GM19351 (cell line): Measurements from ENCODE around the gene SPATA20.

Experiments
- ATAC-seq: cut with Tn5 transposase; IDR thresholded peaks from one replicate; pipeline ENCODE4 v1.9.1; 2021; ENCODE audit warnings: mild to moderate bottlenecking, moderate library complexity; ENCODE audit not compliant: unreplicated experiment

The SPATA20 gene

DNA sequence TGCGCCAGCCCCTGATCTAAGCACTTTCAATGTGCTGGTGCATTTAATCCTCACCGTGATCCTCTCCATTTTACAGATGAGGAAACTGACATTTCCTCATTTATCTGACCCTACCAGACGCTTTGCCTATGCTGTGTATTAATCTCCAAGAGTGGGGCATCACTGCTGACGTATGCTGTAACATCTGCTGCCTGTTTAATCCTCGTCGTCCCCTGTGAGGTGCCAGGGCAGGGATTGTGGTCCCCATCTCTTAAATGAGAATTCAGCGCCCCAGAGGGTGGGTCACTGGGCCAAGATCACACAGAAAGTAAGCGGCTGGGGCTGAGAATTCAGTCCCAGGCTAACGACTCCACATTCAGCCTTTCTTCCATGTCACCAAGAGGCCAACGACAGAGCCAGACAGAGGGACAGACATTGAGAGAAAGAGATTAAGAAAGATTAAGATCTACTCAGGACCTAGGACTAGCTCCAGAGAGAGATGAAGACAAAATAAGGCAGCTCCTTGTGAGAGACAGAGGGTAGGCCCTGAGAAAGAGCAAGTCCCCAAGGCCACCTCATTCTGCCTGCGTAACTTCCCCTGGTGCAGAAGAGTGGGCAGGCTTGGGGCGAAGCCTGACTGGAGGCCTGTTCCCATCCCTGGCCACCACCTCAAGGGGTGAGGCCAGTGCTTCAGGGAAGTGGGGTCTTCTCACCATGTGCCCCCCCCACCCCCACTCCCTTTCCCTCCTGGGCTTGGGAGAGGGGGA is 27.1 kb downstream of the SPATA20 start:
- ATAC-seq, result no peak

DNA sequence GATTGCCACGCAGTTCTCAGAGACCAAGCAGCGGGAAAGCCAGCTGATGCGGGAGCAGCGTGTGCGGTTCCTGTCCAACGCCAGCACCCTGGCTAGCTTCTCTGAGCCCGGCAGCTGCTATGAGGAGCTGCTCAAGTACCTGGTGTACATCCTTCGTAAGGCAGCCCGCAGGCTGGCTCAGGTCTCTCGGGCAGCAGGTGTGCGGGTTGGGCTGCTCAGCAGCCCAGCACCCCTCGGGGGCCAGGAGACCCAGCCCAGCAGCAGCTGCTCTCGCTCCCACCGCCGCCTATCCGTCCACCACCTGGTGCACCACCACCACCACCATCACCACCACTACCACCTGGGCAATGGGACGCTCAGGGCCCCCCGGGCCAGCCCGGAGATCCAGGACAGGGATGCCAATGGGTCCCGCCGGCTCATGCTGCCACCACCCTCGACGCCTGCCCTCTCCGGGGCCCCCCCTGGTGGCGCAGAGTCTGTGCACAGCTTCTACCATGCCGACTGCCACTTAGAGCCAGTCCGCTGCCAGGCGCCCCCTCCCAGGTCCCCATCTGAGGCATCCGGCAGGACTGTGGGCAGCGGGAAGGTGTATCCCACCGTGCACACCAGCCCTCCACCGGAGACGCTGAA is 28.7 kb downstream of the SPATA20 start:
- no peak for ATAC-seq

DNA sequence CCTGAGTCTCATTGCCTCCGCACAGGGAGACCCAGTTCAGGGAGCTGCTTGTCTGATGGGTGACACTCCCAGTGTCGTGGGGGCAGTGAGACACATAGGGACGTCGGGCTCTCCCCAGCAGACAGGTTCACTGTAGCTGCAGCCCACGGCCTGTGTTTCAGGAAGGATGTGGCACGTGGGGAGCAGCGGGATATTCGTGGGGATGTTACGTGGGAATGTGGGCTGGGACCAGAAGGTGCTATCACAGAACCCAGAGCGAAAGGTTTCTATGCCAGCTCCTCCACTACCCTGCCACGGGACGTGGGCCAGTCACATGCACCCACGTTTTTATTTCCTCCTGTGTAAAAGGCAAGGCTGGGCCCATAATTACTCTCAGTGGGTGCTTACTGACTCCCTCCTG is 29.9 kb downstream of the SPATA20 start:
- no peak for ATAC-seq

DNA sequence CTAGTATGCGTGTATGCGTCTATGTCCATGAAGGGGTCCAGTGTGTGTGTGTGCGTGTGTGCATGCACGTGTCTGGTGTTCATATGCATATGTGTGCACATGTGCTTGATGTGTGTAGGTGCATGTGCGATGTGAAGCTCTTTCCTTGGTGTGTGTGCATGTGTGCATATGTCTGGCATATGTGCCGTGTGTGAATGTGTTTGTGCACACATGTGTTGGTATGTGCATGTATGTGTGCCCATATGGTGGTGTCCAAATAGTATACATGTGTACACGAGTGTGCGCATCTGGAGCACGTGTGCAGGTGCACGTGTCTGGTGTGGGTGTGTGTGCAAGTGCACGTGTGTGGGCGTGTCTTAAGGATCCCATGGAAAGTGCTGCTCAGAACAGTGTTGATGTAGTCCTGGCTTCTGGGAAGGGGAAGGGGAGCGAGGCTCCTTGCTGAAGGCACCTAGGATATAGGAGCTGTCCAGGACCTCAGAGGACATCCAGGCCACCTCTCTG is 30.5 kb downstream of the SPATA20 start:
- no peak for ATAC-seq

DNA sequence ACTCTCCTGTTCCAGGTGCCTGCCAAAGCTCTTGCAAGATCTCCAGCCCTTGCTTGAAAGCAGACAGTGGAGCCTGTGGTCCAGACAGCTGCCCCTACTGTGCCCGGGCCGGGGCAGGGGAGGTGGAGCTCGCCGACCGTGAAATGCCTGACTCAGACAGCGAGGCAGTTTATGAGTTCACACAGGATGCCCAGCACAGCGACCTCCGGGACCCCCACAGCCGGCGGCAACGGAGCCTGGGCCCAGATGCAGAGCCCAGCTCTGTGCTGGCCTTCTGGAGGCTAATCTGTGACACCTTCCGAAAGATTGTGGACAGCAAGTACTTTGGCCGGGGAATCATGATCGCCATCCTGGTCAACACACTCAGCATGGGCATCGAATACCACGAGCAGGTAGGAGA is 31.2 kb downstream of the SPATA20 start:
- ATAC-seq, result no peak

DNA sequence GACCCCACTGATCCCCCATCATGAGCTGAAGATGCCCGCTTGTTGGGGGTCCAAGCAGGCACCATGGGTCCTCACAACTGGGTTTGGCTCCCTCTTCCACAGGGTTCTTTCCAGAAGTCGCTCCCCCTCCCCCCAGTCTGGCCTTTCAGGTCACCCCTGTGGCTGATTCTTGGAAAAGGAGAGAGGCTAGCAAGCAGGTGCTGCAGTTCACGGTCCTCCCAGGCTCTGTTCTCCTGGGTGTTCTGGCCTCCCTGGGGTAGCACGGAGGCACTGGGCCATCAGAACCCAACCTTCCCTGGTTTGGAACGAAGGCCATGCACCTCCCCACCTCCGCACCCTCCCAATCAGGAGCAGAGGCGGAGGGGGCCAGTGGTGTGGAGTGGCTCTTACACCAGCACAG is 32.4 kb downstream of the SPATA20 start:
- ATAC-seq, result no peak

DNA sequence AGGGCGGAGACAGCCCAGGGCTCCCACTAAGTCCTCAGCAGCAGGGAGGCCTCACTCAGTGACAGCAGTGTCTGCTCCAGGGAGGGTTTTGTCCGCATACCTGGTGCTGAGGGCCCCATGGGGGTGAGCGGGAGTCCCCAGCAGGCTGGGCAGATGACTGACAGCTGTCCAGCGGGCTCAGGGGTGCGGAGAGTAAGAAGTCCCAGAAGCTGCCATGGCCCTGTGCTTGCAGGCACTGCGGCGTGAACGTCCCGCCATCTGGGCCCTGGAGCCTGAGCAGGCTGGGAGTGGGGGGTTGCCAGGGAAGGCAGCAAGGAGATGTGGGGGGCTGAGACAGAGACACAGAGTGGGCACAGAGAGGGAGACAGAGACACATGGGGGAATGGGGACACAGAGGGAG is 33.7 kb downstream of the SPATA20 start:
- ATAC-seq, result no peak

DNA sequence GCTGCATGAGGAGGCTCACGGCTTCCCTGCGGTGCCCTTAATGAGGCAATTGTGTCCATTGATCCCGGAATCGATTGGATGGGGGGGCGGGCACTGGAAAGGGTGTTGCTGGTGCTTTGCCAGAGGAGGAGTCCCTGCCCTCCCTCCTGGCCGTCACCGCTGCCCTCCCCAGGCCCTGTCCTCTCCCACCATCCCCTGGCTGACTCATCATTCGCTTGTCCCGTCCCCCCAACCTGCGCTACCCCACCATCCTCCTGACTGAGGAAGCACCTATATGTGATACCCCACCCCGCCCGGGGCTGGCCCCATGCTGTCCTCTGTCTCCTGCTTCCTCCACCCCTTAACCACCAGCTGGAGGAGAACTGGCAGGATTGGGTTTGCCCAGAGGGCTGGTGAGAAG is 34.3 kb downstream of the SPATA20 start:
- no peak for ATAC-seq

DNA sequence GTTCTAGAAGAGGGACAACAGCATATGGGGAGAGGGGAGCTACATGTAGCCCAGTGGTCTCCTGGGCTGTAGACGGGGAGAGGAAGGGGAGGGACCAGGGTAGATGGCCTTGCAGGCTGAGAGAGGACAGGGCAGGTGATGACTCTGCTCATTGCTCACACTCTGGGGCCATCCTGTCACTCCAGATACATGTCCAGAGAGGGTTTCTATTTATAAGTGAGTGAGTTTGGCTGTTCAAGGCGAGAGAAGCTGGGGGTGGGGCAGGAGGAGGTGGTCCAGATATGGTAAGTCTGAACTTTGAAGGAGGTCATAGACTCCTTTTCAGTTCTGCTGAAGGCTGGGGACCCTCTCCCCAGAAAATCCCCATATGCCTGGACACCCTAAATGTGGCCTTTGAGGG is 35.8 kb downstream of the SPATA20 start:
- no peak for ATAC-seq

DNA sequence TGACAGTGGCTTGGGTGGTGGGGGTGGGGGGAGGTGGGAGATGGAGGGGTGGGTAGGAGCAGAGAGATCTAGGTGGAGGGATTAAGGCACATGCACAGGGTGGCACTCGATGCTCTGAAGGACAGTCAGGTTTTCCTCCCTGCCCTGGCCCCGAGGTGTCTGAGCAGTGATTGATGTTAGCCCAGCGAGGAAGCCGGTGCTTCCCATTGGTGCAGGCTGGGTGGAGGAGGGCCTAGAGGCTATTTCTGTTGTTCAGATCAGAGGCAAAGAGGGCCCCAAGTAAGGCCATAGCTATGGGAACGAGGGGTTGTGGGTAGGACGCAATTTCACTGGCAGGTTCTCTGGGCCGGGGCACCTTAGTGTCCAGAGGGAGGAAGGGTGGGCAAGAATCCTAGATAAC is 36.7 kb downstream of the SPATA20 start:
- no peak for ATAC-seq

DNA sequence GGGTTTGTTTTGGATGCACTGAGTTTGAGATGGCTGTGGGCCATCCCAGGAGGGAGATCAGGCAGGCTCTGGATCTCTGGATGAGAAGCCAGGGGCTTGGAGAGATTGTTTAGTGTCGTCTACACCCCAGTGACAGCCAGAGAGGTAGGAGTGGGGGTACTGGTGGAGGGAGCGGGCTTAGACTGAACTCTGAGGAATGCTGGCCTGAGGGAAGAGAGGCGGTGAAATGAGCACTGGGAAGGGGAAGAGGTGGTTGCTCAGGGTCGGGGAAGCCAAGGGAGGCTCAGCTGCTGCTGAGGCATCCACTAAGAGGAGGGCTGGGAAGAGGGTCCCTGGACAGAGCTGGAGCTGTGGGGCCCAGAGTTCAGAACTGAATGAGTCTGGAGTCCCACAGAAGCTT is 37.1 kb downstream of the SPATA20 start:
- ATAC-seq, result no peak

DNA sequence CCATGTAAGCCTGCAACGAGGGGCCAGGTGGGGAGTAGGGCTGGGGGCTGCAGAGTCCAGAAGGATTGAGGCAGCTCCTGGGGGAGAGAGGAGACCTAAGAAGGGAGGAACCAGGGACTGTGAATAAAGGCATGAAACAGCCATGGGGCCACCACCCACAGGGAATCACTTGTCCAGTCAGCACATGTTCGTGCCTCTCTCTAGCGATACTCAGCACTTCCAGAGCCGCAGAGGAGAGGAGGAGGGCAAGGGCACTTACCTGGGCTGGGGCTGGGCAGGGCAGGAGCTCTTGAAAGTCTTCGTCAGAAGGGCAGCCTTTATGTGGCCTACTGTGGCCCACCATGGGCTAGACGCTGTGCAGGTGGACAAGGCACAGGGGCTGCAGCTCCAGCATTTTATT is 37.8 kb downstream of the SPATA20 start:
- no peak for ATAC-seq

DNA sequence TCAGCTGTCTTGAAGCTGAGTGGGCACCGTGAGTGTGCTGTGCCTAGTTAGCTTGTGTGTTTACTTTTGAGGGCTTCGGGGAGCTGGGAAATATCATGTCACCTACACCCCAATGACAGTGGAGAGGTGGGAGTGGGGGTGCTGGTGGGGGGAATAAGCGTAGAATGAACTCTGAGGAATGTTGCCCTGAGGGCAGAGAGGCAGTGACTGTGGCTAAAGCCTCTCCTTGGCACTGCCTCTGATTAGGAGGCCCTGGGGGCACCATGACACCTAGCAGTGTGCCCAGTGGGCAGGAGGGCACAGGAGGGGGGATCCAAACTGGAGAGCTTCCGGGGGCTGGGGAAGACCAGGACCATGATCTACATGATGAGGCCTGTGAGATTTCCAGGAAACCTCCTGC is 38.4 kb downstream of the SPATA20 start:
- ATAC-seq, result no peak

DNA sequence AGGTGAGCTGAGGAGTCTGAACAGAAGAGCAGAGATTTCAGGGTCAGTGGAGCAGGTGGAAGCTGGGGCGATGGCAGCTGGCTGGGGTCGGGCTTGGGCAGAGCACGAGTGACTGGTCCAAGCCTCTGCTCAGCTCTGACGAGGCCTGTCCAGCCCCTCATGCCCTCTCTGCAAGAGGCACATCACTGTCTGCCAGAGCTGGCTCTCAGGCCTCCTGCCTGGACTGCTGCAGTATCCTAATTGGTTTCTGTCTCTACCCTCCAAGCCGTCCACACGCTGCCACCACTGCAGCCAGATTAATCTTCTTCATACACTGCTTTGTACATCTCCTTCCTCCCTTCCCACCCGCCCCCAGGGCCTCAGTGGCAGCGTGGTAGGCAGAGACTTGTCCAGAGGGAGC is 38.9 kb downstream of the SPATA20 start:
- no peak for ATAC-seq

DNA sequence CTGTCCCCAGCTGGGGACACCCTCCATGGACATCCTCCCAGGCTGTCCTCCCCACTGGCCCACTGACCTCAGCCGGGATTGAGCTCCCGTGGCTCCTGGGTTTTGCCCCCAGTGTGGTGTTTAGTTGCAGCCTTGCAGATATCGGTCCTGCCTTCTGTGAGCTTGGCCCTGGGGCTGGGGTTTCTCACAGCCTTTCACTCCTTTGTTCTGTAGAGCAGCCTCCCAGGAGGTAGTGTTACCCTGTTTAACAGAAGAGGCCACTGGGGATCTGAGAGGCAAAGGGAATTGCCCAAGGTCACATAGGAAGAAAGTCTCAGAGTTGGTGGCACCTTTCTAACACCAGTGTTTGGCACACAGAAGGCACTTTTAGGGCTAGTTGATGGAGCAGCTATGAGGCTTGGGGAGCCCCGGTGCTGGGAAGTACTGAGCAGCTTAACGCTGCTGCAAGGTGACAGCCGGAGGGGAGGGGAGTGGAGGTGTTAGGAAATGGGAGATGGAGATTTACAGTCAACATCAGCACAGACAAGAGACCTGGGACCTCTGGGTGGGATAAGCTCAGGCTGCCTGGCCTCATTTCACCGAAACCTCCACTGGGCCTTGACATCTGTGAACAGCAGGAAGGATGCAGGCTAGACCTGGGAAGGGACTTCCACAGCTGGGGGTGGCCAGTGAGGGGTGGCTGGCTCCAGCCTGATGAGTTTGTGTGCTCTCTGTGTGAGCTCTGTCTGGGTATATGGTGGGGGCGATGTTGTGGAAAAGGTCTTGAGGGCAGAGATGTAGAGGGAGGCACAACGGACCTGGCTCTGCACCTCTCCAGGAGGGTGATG is 39.7 kb downstream of the SPATA20 start:
- ATAC-seq, result no peak

DNA sequence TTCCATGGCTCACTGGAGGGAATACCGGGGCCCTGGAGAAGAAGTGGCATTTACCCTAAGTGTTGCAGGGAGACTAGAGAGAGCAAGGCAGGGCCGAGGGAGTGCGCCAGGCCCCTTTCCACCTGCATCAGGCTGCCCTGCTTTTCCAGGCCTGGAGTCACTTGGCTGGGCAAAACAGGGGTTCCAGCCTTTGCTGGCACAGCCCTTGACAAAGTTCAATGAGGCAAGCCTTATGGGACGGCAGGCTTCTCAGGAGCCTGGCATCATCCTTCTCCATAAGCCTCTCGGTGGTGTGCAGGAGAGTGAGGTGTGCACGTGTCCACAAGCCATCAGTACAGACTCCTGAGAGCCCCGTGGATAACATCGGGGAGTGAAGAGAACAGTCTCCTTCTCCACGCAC is 40.6 kb downstream of the SPATA20 start:
- no peak for ATAC-seq

DNA sequence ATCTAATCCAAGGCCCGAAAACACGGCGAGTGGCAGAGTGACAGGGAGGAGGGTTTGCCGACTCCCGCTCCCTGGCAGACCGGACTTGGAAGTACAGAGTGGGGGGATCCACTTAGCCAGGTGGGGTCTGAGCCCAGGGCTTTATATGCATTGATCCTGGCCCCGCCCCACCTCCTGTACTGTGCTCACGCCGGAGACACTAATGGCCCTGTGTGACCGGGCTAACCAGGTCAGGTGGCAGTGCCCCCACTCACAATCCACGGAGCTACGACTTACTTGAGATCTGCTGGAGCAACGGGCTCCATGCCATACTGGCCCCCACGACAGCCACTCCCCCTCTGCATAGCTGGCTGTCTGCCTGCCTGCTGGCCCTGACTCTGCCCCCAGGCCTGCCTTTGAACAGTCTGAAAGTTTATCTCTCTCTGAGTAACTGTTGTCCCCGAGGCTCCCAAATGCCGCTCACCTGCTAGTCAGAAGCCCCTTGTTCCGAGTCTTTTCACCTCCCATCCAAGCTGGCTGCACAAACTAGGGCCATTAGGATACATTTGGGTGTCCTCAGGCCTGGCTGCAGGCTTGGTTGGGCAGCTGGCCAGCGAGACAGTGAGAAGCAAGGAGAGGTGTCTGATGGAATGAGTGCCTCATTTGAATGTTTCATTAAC is 41.5 kb downstream of the SPATA20 start:
- ATAC-seq, result no peak

DNA sequence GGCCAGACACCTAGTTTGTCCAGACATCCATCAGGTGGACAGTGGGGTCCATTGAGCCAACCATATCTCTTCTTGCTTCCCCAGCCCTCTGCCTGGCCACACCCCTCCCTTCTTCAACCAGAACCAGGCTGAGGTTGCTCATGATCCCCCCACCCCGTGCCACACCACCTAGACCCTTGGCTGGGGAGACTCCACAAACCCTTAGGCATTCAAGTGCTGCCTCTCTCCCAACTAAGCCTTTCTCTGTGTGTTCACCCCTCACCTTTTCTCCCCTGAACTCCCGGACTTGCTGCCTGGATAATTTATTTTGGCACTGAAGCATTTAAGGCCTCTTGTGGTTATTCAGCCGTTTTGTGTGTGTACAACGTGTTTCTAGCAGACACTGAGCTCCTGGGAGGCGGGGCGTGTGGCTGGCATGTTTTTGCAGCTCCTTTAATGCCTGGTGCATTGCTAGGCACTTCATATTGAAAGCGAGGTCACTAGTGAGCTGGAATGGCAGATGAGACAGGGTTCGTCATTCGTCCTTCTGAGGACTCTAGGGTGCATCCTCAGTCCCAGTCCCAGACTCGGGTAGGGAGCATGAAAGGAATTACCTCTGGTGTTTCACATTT is 42.2 kb downstream of the SPATA20 start:
- no peak for ATAC-seq

DNA sequence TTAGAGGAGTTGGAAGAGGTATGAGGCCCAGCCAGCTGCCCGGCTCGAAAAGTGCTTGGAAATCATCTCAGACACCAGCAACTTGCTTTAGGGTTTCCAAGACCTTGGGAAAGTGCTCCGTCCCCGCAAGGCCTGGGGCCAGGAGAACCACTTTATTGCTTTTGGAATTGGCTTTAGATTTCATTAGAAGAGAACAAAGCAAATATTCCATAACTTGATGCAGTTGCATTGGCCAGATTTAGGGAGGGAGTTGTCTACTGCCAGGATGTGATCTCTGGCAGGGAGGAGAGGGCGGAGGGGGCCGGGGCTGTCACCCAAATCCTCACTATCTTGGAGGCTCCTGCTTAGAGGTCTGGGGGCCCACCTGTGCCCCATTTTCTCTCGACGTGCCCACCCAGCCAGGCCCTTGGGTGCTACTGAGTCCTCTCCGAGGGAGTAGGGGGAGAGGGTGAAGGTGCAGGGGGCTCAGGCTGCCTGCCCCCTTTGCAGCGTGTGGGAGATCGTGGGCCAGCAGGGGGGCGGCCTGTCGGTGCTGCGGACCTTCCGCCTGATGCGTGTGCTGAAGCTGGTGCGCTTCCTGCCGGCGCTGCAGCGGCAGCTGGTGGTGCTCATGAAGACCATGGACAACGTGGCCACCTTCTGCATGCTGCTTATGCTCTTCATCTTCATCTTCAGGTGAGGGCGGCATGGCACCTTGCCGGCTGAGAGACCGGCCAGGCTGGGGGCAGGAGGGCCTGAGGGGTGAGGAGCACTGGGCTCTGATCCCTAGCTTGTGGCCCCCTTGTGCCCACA is 44.2 kb downstream of the SPATA20 start:
- ATAC-seq, result no peak

DNA sequence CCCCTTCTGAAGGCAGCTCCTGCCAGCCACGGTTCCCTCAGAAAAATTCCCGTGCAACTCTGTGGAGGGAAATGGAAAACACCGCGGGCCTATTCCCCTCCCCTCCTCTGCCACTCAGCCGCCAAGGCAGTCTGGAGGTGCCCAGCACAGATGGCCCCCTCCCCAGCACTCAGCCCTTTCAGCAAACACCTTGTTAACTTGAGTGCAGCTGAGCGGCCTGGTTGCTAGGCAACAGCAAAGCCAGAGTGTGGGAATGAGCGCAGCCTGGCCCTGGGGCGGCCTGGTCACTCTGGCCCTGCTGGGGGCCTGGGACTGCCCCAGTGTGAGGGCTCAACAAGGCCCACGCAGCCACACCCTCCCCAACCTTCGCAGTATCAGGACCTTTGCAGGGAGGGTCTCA is 46.3 kb downstream of the SPATA20 start:
- ATAC-seq, result no peak
